Measurements from ENCODE around the gene MICU1.

GRCh38 chr10:72344932-72345331, 280.9 kb downstream of the MICU1 start:
- no peak for TF ChIP-seq POLR2A (IDR thresholded peaks at IDR 0.05; ENCODE audit: low read length)
- no peak for TF ChIP-seq CHD2 (IDR thresholded peaks at IDR 0.05; ENCODE audit: low read length, partially characterized antibody)
- TF ChIP-seq CTCF (IDR thresholded peaks at IDR 0.05): no peak
- TF ChIP-seq EHMT2 (IDR thresholded peaks at IDR 0.05; ENCODE audit: low read depth): no peak

Measured in A549 (cell line).